T-helper 1 cell (primary cell): ENCODE data around the gene OR13G1.
"Not testable (repeated sequence)": the region's sequence is repeated elsewhere in the genome, so short reads cannot be mapped to it uniquely, and the experiment has no call there.

Experiments
- DNase-seq, 5 donors: peaks; one replicate each; pipeline ENCODE4 v3.0.0-alpha.2; 2012 to 2020
- total RNA-seq, 4 donors: gene quantifications; one replicate each; lab custom pipeline; 2026; lab: John Stamatoyannopoulos, UW

Gene OR13G1
- total RNA-seq = 0 reads per million in 4 donors

GRCh38 chr1:247679639-247680038 lies at the start of gene OR13G1:
Gene OR13G1, minus strand, starts transcription at chr1:247679739. Its CDS starts 6,698 bp downstream, at chr1:247673041.
- DNase-seq = no peak

- no peak for DNase-seq
Measured at GRCh38 chr1:247721222-247721621, 41.7 kb upstream of the OR13G1 start.

GRCh38 chr1:247716546-247716945 lies 37.0 kb upstream of the OR13G1 start, which contains the start of gene OR6F1:
Gene OR6F1, minus strand, starts transcription at chr1:247716646. Its CDS starts 3,891 bp downstream, at chr1:247712755.
- no peak for DNase-seq

- DNase-seq = no peak
Measured at GRCh38 chr1:247713753-247714152, 34.2 kb upstream of the OR13G1 start.

GRCh38 chr1:247710681-247711080 lies 31.1 kb upstream of the OR13G1 start:
- not testable (repeated sequence) for DNase-seq

- DNase-seq = no peak
Measured at GRCh38 chr1:247701338-247701737, 21.8 kb upstream of the OR13G1 start.

GRCh38 chr1:247681288-247681897 lies 1.9 kb upstream of the OR13G1 start:
- DNase-seq = peak in 2 of 5 donors; percentile 6 to 14

- DNase-seq = no peak
Measured at GRCh38 chr1:247680171-247680570, 632 bp upstream of the OR13G1 start.

GRCh38 chr1:247669225-247669624 lies 10.3 kb downstream of the OR13G1 start:
- no peak for DNase-seq

GRCh38 chr1:247656221-247656875 lies 23.2 kb downstream of the OR13G1 start:
- DNase-seq = no peak

- DNase-seq = no peak
Measured at GRCh38 chr1:247653040-247653439, 26.5 kb downstream of the OR13G1 start.

GRCh38 chr1:247647864-247648263 lies 31.7 kb downstream of the OR13G1 start:
- no peak for DNase-seq

- no peak for DNase-seq
Measured at GRCh38 chr1:247646867-247647266, 32.7 kb downstream of the OR13G1 start.

GRCh38 chr1:247642742-247643141 lies 36.8 kb downstream of the OR13G1 start:
- DNase-seq = no peak

- DNase-seq = peak in 1 of 5 donors; percentile 3
Measured at GRCh38 chr1:247639381-247639981, 40.1 kb downstream of the OR13G1 start.

- no peak for DNase-seq
Measured at GRCh38 chr1:247638781-247639180, 40.8 kb downstream of the OR13G1 start.

- no peak for DNase-seq
Measured at GRCh38 chr1:247638011-247638410, 41.5 kb downstream of the OR13G1 start.

GRCh38 chr1:247627951-247628350 lies 51.6 kb downstream of the OR13G1 start:
- DNase-seq = no peak
